Keratinocyte (primary cell): ENCODE data around the gene TEX19.

Source experiments
- EZH2 ChIP-seq: IDR thresholded peaks from one replicate; pipeline ENCODE4 v1.6.1; 2012; ENCODE audit warnings: inconsistent platforms, mild to moderate bottlenecking, low read length, moderate library complexity
- TF ChIP-seq, protein P1 (sequence below), 3 experiments: IDR thresholded peaks in 1 of 3; conservative IDR thresholded peaks in 1 of 3; optimal IDR thresholded peaks in 1 of 3; 2 replicates in 2 of 3; 3 replicates in 1 of 3; pipeline versions ENCODE3 to v1.5.1; 2011; ENCODE audit warnings: low read length in 3 of 3, mild to moderate bottlenecking in 3 of 3, moderate library complexity in 2 of 3, control low read depth in 1 of 3, inconsistent platforms in 1 of 3; ENCODE audit not compliant: insufficient read depth in 2 of 3; ENCODE audit errors: extremely low read depth in 1 of 3

DNA sequence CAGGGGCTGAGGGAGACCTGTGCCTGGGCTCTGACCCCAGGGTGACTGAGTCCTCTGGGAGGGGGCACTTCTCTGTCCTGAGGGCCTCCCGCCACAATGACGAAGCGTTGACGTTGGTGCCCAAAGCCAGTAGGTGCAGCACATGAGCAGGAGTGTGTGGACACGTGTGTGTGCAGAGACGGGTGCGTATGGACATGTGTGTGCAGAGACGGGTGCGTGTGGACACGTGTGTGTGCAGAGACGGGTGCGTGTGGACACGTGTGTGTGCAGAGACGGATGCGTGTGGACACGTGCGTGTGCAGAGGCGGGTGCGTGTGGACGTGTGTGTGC lies 40.9 kb upstream of the TEX19 start:
- TF ChIP-seq, protein P1, sequence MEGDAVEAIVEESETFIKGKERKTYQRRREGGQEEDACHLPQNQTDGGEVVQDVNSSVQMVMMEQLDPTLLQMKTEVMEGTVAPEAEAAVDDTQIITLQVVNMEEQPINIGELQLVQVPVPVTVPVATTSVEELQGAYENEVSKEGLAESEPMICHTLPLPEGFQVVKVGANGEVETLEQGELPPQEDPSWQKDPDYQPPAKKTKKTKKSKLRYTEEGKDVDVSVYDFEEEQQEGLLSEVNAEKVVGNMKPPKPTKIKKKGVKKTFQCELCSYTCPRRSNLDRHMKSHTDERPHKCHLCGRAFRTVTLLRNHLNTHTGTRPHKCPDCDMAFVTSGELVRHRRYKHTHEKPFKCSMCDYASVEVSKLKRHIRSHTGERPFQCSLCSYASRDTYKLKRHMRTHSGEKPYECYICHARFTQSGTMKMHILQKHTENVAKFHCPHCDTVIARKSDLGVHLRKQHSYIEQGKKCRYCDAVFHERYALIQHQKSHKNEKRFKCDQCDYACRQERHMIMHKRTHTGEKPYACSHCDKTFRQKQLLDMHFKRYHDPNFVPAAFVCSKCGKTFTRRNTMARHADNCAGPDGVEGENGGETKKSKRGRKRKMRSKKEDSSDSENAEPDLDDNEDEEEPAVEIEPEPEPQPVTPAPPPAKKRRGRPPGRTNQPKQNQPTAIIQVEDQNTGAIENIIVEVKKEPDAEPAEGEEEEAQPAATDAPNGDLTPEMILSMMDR (optimal IDR thresholded peaks at IDR 0.05 in 1 of 3, IDR thresholded peaks at IDR 0.05 in 1 of 3, conservative IDR thresholded peaks at IDR 0.05 in 1 of 3; ENCODE audit: extremely low read depth in 1 of 3, insufficient read depth in 2 of 3, low read length in 3 of 3), result no peak
- no peak for TF ChIP-seq EZH2
